Superior temporal gyrus (tissue), 1 donor: ENCODE results near the gene PRUNE2.
"Not testable (repeated sequence)": the region's sequence is repeated elsewhere in the genome, so short reads cannot be mapped to it uniquely, and the experiment has no call there.

Experiments used
- DNase-seq: peaks from one replicate; pipeline ENCODE4 v3.0.0-alpha.2; 2016; ENCODE audit errors: extremely low spot score

PRUNE2 gene

DNA sequence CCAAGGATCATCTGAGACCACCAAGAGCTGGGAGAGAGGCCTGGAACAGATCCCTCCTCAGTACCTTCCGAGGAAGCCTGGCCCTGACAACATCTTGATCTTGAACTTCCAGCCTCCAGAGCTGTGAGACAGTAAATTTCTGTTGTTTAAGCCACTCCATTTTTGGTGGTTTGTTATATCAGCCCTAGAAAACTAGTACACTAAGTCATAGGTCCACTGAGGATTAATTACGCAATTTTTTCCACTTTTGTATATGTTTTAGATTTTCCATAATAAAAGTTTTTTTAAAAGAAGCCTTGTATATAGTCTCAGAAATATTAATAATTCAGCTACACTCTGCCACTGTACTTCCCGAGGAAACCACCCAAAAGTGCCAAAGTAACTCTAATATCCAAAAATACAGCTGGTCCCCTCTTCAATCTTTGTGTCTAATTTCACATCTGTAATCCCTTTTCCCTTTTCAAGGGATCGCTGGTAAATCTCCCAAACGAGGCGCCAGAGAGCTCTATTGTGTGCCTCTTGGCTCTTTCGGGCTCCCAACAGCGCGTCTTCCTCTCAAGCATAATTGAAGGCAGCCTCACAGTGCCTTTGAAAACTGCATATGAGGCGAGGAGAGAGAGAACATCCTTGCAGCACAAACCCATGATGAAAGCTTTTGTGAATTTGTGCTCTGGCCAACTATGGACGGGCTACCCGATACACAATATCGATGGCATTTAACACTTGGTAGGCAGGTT is 32.7 kb downstream of the PRUNE2 start:
- DNase-seq = peak; percentile 89

DNA sequence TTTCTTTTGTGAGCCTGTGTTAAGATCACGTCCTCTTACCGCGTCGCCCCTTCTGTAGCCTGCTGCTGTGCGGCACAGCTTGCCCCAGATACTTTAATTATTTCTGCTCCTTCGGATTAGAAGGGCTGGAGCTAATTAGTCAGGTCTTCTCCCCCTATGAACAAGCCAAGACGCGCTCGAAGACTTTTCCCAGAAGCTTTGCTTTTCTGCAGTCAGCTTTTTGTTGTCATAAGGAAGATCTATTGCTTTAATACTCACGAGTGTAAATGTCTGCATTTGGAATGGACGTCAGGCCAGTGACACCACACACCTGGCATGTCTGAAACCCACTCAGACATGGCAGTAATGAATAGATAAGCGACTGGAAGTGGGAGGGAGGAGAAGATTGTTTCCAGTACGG is 37.0 kb downstream of the PRUNE2 start:
- DNase-seq = no peak

DNA sequence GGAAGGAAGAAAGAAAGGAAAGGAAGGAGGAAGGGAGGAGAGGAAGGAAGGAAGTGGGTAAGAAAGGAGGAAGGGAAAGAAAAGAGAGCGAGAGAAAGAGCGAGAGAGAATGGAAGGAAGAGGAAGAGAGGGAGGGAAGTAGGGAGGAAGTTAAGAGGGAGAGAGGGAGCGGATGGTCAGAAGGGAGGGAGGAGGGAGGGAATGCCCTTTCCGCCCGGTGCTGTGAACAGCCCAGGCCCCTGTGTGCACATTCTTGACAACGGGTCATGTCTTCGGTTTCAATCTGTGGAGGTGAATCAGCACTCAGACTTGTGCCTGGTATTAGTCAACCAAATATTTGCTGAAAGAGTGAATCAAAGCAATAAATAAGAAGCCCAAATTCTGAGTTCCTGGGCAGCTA is 39.2 kb downstream of the PRUNE2 start:
- DNase-seq = no peak

DNA sequence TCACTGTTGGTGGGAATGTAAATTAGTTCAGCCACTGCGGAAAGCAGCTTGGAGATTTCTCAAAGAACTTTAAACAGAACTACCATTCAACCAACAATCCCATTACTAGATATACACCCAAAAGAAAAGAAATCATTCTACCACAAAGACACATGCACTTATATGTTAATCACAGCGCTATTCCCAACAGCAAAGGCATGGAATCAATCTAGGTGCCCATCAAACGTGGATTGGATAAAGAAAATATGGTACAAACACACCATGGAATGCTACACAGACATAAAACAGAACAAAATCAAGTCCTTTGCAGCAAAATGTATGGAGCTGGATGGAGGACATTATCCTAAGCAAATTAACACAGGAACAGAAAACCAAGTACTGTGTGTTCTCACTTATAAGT is 42.1 kb downstream of the PRUNE2 start:
- no peak for DNase-seq

DNA sequence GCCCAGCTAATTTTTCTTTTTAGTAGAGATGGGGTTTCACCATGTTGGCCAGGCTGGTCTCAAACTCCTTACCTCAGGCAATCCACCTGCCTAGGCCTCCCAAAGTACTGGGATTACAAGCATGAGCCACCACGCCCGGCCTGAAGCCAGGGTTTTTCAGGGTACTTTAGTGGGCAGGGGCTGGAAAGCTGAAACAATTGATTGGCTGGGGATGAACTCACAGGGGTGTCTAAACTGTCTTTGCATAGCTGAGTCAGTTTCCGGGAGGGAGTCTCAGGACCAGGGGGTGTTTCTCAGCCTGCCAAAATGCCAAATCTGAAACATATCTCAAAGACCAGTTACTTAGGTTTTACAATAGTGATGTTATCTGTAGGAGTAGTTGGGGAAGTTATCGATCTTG is 46.1 kb downstream of the PRUNE2 start:
- no peak for DNase-seq

DNA sequence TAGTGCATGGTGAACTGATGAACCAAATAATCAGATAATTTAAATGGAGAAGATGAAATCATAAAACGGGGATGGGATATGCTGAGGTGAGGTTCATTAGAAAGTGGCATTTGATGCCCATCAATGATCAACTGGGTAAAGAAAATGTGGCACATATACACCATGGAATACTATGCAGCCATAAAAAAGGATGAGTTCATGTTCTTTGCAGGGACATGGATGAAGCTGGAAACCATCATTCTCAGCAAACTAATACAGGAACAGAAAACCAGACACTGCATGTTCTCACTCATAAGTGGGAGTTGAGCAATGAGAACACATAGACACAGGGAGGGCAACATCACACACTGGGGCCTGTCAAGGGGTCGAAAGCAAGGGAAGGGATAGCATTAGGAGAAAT is 47.7 kb downstream of the PRUNE2 start:
- not testable (repeated sequence) for DNase-seq

DNA sequence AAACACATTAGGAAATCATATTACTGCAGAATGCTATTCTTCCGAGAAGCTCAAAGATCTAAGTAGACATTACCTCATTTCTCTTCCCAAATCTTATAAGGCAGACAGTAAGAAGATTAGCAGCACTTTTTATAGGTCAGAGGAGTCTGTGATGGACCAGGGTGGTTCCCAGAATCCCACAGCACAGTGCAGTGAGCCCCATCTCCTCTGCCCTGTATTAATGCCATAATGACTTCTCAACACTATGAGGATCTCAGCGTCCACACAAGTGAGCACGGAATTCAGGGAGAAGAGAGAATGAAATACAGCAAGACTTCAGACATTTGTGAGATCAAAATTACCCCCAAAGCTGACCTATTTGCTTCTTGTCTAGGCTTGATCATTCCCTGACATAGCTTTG is 49.9 kb downstream of the PRUNE2 start:
- DNase-seq = no peak

DNA sequence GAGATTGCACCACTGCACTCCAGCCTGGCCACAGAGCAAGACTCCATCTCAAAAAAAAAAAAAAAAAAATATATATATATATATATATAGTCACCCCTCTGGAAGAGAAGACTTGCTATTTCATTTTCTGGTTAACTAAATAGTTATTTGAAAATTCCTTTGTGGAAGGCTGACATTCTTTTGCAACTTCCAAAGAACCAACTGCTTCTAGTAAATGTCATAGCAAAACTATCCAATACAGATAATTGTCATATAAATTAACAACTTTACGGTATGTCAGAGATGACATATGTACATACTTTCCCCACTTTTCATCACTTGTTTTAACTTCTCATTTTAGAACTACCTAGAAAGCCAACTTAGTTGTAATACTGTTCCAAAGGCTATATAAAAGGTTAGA is 50.9 kb downstream of the PRUNE2 start:
- no peak for DNase-seq

DNA sequence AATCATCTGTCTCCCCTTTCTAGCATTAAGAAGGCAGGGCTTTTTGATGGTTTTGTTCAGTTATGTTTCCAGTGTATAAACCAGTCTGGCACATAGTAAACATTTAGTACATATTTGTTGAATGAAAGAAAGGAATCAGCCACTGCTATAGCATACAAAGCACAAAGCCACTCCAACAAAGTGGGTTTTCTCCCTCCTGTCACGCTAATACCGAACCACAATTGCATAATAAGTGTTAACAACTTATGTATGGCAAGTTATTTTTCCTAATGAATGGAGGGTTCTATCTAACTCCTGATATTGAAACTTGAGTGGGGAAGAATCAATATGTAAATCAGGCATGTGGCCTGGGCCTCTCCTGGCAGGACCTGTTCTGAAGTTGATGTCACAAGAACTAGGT is 53.9 kb downstream of the PRUNE2 start:
- DNase-seq = no peak

DNA sequence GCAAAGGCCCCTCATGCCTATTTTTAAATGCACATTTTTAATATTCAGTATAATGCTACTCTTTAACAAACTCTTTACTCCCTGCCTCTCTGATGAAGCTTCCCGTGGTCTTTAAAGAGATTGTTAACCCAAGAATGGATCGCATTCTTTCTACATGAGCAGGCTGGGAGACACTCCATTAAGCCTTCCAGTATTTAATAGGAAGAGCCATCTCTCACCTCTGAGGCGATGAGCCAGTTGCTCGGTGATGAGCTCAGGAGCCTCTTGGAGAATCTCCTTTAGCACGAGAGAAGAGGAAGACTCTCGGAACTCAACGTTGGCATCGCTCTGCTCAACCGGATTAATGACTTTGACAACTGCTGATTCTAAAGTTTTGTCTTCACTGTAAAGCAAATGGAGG is 59.6 kb downstream of the PRUNE2 start:
- DNase-seq = no peak

DNA sequence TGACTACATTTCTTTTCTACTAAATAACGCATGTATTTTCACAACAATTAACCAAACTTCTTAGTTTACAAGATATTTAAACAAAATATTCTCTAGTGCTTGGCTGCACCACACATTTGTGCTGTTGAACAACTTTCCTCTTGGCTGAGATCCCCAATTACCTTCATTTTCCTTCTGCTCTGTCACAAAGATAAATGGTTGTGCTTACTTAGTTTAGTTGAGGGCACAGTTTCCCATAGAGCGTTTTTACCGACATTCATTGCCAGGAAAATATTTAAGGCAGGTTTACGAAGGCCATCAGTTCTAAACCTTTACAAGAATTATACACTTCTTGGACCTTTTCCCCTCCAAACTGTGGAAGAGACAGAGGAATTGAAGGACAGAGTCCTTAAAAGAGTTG is 60.7 kb downstream of the PRUNE2 start:
- DNase-seq = no peak

DNA sequence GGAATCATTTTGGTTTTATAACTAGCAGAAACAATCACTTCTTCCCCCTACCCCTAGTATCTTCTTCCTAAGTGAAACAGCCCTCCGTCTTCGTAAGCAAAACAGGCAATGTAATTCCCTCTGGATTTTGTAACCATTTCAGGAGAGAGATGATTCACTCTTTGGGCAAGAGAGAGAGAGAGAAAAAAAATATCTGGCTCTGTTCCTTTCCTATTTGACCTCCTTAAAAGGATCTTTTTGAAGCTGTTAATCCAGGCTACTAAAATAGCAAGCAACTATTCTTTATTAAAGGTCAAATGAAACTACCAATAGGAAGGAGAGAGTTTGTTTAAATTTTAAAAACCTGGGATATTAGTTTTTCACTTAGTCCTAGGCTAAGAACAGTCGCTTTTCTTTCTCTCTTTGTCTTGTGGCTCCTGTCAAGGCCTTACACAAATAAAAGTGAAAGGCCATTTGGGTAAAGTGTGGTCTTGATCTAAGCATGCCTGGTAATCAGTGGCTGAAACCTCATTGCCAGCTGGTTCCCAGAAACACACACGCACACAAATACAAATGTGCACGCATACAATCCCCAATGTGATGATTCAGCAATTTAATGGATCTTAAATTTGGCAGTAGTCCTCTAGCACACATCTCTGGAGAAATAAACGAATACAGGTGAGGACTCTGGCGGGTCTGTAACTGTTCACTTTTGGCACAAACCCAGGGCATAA is 70.2 kb downstream of the PRUNE2 start:
- no peak for DNase-seq

DNA sequence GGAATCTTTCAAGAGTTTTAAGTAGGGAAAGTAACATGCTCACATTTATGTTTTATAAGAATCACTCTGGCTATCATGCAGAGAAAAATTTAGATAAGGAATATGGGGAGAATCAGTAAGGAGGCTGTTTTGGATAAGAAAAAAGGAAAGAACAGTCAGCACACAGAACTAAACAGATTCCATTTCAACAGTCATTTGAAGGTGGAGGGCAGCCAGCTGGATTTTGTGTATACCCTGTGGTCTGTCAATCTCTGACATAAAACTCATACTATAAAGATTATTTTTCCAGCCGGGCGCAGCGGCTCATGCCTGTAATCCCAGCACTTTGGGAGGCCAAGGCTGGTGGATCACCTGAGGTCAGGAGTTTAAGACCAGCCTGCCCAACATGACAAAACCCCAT is 77.5 kb downstream of the PRUNE2 start:
- DNase-seq = no peak

DNA sequence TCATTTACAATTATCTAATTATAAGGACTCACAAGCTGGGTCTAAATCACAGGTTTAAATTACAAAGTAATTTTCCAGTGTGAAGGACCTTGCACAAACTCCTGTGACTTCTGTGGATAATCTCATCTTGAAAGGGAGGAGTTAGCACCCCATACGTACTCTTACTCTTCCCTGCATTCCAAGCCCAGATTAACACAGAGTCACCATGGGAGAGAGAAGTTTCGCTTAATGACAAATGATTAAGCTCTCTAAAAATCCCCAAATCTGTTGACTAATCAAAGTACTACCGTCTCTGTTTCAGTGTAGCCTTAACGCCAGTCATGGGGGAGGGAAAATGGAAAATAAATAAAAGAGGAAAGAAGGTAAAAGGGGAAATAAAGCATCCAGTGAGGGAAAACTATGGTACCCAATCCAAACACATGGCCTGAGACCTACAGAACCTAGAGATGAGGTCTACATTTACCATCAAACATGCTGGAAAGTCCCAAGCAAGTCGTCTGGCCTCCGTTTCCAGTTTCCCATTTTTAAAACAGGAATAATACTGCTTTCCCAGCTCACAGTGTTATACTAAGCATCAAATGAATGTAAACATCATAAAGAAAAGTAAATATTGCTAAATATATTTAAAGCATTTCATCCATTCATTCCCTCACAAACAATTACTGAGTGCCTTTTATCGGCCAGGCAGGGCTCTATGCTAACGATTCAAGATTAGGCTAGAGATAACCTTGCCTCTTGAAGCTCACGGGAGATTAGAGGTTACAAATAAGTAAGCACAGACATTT is 78.4 kb downstream of the PRUNE2 start:
- DNase-seq = no peak

DNA sequence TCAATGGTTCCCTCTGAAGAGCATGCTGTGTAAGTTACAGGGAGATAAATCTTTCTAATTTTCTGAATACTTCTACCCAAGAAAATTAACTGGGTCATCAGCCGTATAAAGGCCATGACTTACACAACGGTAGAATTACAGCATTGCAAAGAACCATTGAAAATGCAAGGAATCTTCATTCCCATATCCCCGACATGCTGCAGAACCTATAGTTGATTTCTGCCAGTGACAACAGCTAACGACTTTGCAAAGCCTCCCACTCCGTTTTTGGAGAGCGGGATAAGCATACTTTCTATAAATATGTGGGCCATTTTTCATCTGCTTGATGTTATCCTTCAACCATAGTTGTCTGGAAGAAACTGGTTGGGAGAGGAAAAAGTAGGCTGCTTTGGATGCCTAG is 85.5 kb downstream of the PRUNE2 start:
- no peak for DNase-seq

DNA sequence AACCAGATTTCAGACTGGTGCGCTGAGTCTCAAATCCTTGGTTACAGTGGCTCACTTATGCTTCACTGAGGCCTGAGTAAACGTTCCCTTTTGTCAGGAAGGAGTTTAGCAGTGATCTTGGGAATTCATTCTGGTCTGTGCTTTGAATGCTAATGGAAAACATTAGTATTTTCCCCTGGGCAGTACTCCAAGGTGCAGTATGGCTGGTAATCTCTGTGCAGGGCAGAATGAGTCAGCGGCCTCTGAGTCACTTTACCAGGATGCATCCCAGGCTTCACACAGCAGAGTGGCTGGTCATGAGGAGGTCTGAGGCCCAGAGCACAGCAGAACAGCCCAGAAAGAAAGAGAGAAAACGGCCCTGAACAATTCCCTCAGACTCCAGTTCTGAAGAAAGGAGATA is 87.6 kb downstream of the PRUNE2 start:
- DNase-seq = peak; percentile 85

DNA sequence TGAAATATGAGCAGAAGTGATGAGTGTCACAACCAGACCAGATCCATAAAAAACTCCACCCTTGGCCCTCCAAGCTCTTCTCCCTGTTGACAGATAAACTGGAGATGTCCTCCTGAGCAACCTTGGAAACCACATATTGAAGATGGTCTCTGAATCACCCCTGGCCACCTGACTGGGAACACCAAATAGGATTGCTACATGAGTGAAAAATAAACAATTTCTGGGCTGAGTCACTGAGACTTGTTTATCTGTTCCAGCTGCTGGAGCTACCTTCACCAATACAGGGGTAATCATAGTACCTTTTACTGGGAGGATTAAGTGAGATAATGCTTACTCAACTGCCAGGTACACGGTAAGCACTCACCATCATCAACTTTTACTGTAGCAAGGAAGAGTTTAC is 88.4 kb downstream of the PRUNE2 start:
- DNase-seq = no peak

DNA sequence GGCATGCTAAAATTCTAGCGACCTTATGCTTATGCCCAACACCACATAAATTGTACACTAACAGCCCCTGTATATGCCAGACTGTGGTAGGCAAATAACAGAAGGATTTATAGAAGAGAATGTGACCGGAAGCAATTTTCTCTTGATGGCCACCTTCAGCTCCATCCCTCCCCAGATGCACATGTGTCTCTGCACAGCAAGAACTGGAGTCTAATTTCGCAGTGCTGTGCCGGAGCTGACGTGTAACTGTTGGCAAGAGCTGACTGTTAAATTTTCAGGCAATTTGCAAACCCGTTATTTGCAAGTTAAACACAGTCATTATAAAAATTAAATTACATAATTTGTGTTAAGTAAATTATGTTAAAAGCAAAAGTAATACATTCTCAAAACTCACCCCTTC is 93.3 kb downstream of the PRUNE2 start:
- no peak for DNase-seq

DNA sequence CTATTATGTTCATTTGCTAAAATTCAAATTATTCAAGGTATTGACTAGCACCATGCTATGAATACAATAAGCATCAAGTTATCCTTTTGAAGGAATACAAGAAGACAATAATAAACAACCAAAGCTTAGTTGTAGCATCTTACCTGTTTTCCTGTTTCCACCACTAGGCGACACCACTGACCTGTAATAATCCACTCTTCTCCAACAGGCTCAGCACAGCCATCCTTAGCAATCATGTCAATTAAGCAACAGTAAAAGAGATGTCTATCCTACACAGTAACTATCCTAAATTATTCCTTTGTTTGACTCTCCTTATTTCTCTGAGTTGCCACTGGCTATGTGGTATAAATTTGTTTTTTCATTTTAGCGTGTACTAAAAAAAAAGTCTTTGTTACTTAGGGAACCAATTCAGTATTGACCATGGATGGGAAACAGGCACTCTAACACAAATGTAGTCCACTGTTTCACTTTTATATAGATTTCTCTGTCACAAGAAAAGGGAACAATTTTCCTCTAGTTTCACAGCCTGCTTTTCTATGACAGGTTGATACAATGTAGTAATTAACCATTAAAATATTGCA is 95.4 kb downstream of the PRUNE2 start:
- DNase-seq = peak; percentile 88

DNA sequence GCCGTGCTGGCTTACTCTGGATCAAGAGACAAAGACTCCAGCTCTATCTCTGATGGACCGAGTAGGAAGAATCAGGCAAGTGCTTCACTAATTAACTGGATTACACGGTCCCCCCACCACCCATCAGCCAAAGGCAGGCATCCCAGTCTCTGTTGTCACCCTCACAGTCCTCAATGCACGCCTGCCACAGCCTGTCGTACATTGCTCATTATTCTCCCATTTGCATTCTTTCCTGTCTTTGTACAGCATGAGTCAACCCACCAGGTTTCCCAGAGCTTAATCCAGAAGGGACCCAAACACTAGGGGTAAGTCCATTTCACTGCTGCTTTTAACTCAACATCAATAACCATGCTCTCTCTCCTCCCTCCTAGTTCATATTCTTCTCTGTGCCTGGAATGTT is 97.3 kb downstream of the PRUNE2 start:
- DNase-seq = no peak

DNA sequence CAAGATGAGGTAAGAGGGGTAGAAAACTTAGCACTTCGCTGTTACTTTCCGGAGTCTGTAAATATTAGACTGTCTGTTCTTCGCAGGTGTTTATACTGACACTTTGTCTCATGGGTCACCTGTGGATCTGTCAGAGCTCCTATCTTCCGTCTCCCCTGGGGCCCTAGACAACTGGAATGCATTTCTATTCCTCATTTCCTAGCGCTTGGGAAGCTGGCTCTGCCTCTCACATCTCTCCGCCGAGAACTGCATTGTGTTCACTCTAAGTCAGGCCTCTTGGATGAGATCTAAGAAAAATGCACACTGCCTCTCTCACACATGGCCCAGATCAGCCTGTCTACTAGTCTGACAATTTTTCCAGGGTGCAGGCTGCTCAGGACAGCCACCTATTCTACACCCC is 102.2 kb downstream of the PRUNE2 start:
- DNase-seq = no peak

DNA sequence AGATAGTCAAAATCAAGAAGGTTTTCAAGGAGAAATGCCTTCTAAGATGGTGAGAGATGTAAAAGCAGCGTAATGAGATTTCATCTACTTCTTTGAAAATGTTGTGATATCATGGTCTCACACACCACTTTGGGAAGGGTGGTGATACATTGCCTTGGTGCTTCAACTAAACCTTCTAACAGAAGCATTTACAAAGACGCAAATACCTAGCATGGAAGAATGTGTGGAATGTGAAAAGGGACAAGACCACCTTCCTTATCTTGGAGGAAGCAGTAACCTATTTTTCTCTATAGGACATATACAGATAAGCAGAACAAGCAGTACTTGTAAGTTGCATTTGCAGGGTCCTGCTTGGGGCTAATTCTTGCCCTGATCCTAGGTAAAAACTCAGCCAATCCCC is 102.8 kb downstream of the PRUNE2 start:
- DNase-seq = no peak

DNA sequence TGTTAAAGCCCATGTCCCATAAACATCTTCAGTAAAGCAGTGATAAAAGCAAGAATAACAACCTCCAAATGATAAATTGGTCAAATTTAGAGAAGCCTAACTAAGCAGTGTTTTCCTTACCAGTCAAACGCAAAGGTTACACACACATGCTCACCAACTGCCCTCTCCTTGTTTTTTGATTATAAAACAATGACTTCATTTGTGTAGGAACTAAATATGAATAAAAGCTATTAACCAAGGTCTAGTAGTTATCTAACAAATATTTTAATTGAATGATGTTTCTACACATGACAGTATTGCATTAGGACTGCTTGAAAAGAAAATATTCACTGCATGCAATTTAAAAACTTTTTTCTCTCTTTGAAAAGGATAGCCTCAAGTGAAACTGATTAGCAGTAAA is 105.0 kb downstream of the PRUNE2 start:
- no peak for DNase-seq
